ENCODE measurements around the gene SDE2. TPM values are rescaled to one million over a fixed set of nuclear protein-coding genes. Genes with fewer than 3 reads are reported as not detected.
"Not testable (repeated sequence)": the region's sequence is repeated elsewhere in the genome, so short reads cannot be mapped to it uniquely, and the experiment has no call there.

Gene SDE2
- total RNA-seq, 4 donors from 2014 or later, result 10.5 to 18.7 (median 14.1) TPM

GRCh38 chr1:225981714-225982113 lies 17.4 kb downstream of the SDE2 start:
- Histone ChIP-seq H3K36me3 (peaks cover 7 to 96% (median 20%) of the 10 kb centered on the region in 3 donors), H3K27me3 (no peaks in the 10 kb centered on the region), H3K9me3 (peaks cover 0 to 8% (median 0%) of the 10 kb centered on the region in 3 donors), H3K27ac (no peak overlapping the region), H3K4me3 (no peak overlapping the region), H3K4me1 (peaks cover 0 to 13% (median 5%) of the 10 kb centered on the region in 3 donors)
- no peak for TF ChIP-seq CTCF (IDR thresholded peaks at IDR 0.05)
- no peak for TF ChIP-seq POLR2A (IDR thresholded peaks at IDR 0.05)
- intact Hi-C loops (cut with DNase I), result no loop called here
- no peak for DNase-seq
- WGBS, 2 donors, result 94 to 100% methylated on average over 3 of the region's 3 CpGs

- Histone ChIP-seq H3K4me3 (no peak overlapping the region), H3K27ac (no peak overlapping the region), H3K27me3 (no peaks in the 10 kb centered on the region), H3K36me3 (peaks cover 7 to 81% (median 19%) of the 10 kb centered on the region in 3 donors), H3K9me3 (peaks cover 0 to 8% (median 0%) of the 10 kb centered on the region in 3 donors), H3K4me1 (peaks cover 0 to 17% (median 5%) of the 10 kb centered on the region in 3 donors)
- no peak for TF ChIP-seq CTCF (IDR thresholded peaks at IDR 0.05)
- no peak for TF ChIP-seq POLR2A (IDR thresholded peaks at IDR 0.05)
- DNase-seq, result no peak
- intact Hi-C loops (cut with DNase I), result no loop called here
- WGBS, 2 donors, result 87 to 88% methylated on average over 5 of the region's 5 CpGs
These were observed 18.9 kb downstream of the SDE2 start for GRCh38 chr1:225980005-225980836.

GRCh38 chr1:225979421-225979820 lies 19.7 kb downstream of the SDE2 start:
- 96 to 100% methylated on average over 1 of the region's 1 CpG for WGBS, 2 donors
- intact Hi-C loops (cut with DNase I), result loop anchor here (5.0 to 10.0 kb wide), 2 partner anchors 205 to 502 kb away; partner anchors contain the start of gene SRP9
- H3K36me3 ChIP-seq, result peaks cover 7 to 73% (median 11%) of the 10 kb centered on the region in 3 donors

GRCh38 chr1:225977937-225978748 lies 21.0 kb downstream of the SDE2 start:
- TF ChIP-seq CTCF (IDR thresholded peaks at IDR 0.05), result no peak
- TF ChIP-seq POLR2A (IDR thresholded peaks at IDR 0.05), result no peak
- H3K27me3 ChIP-seq, result no peaks in the 10 kb centered on the region
- no peak for DNase-seq
- H3K27ac ChIP-seq, result no peak overlapping the region
- peaks cover 3 to 61% (median 7%) of the 10 kb centered on the region in 3 donors for H3K36me3 ChIP-seq
- WGBS, 2 donors, result 39 to 49% methylated on average over 13 to 15 of the region's 15 CpGs
- peaks cover 0 to 17% (median 5%) of the 10 kb centered on the region in 3 donors for H3K4me1 ChIP-seq
- no peak overlapping the region for H3K4me3 ChIP-seq
- intact Hi-C loops (cut with DNase I), result loop anchor here (5.0 to 10.0 kb wide), 2 partner anchors 203 to 501 kb away; partner anchors contain the start of gene SRP9
- peaks cover 0 to 8% (median 0%) of the 10 kb centered on the region in 3 donors for H3K9me3 ChIP-seq

More at GRCh38 chr1:225979421-225979820, 19.7 kb downstream of the SDE2 start:
- Histone ChIP-seq H3K4me1 (peaks cover 0 to 17% (median 5%) of the 10 kb centered on the region in 3 donors), H3K4me3 (no peak overlapping the region), H3K9me3 (peaks cover 0 to 8% (median 0%) of the 10 kb centered on the region in 3 donors), H3K27ac (no peak overlapping the region), H3K27me3 (no peaks in the 10 kb centered on the region)
- DNase-seq, result no peak
- TF ChIP-seq CTCF (IDR thresholded peaks at IDR 0.05) (no peak), POLR2A (IDR thresholded peaks at IDR 0.05) (no peak)

- H3K9me3 ChIP-seq, H3K27me3 ChIP-seq, DNase-seq, H3K4me3 ChIP-seq, H3K27ac ChIP-seq: not testable (repeated sequence)
- intact Hi-C loops (cut with DNase I), result loop anchor here (5.0 to 10.0 kb wide), 2 partner anchors 200 to 498 kb away; partner anchors contain the start of gene SRP9
- Histone ChIP-seq H3K4me1 (peaks cover 0 to 17% (median 5%) of the 10 kb centered on the region in 3 donors), H3K36me3 (peaks cover 0 to 31% (median 7%) of the 10 kb centered on the region in 3 donors)
- WGBS, 2 donors, result 87 to 93% methylated on average over 9 to 10 of the region's 12 CpGs
These were observed 24.0 kb downstream of the SDE2 start for GRCh38 chr1:225975146-225975545.

Data from esophagus squamous epithelium (tissue), 5 donors.